ENCODE results near the gene PDE3A.
A peak's percentile ranks its signal among the peaks of the same experiment; 100 is the strongest.
"Not testable (repeated sequence)": the region's sequence is repeated elsewhere in the genome, so short reads cannot be mapped to it uniquely, and the experiment has no call there.

The PDE3A gene

DNA sequence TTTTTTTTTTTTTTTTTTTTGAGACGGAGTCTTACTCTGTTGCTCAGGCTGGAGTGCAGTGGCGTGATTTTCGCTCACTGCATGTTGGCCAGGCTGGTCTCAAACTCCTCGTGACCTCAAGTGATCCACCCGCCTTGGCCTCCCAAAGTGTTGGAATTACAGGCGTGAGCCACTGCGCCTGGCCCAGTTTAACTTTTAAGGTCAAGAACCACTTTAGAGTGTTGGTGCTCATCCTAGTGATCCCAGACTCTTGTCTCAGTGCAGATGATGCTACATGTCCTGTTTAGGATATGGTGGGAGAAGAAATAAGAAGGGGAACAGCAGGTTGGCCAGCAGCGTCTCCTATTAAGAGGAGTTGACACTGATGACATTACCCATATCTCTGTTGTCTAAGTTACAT, 246.7 kb downstream of the PDE3A start:
- not testable (repeated sequence) for DNase-seq (ENCODE audit: low read depth)

DNA sequence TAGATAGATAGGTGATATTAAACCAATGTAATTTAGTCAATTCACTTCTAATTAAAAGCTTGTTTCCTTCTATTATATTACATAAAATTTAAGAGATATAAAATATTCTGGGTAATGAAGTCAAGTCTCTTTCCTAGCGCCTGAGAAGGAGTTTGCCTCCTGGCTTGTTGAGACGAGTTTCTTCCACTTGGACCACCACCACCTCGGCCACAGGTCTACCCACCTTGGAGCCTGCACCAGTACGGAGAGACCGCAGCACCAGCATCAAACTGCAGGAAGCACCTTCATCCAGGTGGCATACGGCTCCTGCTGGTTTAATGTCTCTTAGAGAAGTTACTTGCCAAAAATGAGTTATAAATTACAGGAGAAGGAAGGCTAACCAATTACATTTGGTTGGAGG, 247.8 kb downstream of the PDE3A start:
- no peak for DNase-seq (ENCODE audit: low read depth)

DNA sequence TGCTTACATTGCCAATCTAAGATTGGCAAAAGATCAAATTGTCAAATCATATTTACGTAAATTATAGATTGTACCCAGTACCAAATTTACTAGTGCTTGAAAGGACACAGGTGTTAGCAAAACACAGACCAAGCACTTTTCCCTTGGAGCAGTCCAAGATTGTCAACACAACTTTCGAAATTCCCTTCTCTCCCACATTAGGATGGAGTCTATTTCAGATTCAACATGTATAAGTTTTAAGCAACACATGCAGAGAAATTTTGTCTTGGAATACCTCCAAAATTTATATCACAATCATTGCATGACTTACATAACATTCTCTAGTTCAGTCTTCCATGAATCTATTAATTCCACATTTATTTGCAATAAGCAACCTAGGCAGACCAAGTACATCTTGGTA, 251.9 kb downstream of the PDE3A start:
- no peak for DNase-seq (ENCODE audit: low read depth)

DNA sequence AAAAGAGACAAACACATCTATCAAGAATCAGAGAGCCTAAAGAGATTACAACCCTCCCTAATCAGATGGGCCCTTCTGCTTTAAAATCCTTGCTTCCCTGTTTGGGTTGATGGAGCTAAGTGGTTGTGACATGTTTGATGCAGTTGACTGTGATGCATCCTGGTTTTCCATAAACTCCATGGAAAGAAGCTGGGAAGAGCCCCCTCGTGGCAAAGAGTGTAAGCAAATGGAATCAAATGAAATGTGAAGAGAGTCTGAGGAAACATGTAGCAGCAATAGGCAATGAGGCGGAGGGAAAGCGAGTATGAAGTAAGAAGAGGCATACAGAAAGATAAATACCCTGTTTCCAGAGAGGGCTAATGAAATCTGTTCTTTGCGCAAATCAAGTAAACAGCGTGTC, 256.4 kb downstream of the PDE3A start:
- no peak for DNase-seq (ENCODE audit: low read depth)

DNA sequence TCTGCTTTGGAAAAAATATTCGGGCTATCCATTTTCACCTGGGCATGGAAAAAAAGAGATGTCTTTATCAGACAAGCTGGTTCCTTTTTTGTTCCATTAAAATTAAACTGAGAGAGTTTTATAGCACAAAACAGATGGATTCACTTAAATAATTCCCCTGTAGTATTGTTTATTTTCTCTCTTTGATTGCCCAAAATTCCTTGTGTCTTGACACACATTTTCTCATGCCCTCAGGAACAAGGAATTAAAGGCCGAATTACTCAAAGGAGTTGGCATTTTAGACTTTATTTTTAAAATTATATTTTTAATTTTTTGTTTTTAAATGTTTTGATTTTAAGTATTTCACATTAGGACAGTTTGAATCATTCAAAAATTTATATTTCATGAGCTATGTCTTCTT, 257.2 kb downstream of the PDE3A start:
- no peak for DNase-seq (ENCODE audit: low read depth)

DNA sequence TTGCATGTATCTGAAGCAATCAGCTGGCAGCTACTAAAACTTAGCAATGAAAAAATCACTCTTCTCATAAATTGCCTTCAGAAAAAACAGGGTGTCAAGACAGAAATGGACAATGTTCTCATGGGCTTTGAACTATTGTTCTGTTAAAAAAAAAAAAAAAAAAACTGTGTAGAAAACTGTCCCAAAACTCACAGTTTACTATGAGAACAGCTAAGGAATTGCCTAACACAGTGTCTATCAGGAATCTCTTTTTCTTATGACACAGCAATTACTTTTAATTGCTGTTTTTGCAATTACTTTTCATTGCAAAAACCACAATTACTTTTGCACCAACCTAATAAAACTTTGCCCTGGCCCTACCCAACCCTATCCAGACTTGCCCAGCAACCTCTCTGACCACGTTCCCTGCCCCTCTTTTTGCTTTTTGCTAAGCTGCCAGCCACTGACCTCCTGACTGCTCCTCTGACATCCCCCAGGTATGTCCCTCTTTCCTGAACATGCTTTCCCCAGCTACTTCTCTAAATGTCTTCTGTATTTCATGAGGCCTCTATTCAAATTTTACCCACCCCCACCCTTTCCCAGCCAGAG, 258.8 kb downstream of the PDE3A start:
- DNase-seq (ENCODE audit: low read depth): no peak

DNA sequence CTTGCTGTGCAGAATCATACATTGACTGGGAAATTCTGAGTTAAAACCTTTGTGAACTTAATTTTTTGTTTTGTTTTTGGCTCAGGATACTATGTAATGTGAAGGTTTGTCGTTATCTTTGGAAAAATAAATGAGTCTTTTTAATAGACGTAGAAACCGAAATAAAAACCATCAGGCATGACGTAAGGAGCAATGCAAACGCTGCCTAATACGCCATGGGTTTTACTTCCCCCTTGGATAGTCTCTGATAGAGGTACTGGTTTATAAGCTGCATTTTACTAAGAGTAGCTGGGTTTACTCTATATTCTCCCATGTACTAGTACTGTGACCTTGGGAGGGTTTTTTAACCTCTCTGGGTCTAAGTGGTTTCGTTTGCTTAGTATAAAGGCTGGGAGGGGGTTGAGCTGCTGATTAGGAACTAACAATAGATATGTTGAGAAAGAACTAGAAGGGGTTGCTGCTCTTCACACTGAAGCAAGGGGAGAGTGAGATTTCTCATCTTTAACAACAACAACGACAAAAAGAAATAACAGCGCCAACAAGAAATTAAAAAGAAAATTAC, 260.0 kb downstream of the PDE3A start:
- DNase-seq (ENCODE audit: low read depth): no peak

DNA sequence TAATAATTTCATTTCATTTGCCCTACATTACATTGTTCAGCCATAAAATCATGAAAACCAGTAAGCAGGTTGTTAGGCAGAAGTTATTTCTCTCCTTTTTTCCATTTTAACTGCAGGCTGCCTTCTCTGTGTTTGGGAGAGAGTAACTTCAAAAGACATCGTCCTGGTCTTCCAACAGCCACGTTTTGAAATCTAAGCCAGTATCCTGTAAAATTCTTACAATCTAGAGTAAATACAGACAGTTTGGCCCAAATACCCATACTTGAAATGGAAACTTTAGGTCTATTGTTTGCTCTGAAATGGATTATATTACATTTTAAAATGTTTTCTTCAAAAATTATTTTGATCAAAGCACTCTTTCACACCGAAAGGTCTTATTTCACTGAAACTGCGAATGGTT, 260.7 kb downstream of the PDE3A start:
- no peak for DNase-seq (ENCODE audit: low read depth)

DNA sequence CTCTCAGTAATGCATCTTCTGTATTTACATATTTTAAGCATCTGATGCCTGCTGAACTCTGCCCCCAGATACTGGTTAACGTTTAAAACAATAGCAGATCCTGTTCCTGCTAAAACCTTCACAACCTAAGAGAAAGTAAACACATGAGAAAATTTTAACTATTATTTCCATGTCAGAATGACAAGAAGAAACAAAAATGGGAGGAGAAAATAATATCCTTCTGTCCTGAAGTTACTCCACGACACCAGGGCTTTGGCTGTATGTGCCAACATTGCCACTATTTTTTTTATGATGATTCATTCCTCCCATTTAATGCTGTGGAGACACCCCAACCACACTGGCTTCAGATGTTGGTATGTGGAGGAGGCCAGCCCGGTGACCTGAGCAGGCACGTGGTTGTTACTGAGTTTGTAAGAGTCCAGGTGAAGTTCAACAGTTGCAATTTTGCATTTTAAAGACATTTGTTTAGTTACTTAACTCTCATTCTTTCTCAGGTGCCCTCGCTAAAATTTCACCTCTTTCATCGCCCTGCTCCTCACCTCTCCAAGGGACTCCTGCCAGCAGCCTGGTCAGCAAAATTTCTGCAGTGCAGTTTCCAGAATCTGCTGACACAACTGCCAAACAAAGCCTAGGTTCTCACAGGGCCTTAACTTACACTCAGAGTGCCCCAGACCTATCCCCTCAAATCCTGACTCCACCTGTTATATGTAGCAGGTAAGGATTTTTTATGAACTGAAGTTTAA, 261.2 kb downstream of the PDE3A start:
- no peak for DNase-seq (ENCODE audit: low read depth)

DNA sequence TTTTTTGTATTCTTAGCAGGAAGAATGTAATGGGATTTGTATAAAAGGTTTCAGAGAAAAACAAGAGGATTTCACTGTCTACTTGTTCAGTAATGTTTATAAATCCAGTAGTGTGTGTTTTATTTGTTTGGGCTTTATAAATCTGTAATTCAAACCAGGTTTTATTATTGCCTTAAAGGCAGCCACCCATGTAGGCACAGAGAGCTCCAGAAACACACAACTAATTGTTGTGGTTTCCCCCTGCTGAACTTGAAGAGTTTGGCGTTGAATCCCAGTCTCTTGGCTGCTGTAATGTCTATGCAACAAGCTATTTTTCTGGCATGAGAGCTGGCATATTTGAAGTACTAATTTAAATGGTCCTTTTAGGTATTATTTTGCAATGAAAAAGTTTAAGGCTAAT, 263.4 kb downstream of the PDE3A start:
- no peak for DNase-seq (ENCODE audit: low read depth)

DNA sequence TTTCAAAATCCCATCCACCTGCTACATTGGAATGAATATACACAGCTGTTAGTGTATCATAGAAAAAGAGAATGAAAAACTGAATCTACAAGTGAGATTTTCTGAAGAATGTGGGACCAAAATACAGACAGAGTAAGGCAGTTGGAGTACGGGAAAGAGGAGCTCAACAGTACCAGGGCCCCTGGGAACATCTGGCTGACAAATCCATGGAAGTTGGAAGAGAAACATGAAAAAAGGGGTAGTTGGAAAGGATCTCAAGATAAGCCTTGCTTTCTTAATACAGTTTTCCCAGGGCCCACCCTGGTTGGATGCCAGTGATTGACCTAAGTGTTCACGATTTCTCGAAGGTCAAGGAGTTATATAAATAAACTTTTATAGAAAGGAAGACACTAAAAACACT, 272.8 kb downstream of the PDE3A start:
- no peak for DNase-seq (ENCODE audit: low read depth)

DNA sequence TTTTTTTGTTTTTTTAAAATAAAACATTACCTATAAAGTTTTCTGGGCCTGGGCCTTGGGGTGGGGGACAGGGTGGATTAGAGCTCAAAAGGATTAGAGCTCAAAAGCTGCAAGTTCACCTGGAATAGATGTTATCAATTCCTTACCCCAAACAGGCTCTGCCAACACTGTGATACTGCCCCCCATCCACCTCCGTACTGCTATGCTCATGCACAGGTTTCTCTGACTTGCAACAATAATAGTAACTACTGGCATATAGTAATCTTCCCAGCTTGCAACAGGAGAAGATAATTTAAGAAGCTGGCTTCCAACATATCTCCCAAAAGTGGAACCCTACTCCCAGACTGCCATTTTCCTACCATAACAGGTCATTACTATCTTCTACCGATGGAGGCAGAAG, 275.5 kb downstream of the PDE3A start:
- DNase-seq (ENCODE audit: low read depth): no peak

DNA sequence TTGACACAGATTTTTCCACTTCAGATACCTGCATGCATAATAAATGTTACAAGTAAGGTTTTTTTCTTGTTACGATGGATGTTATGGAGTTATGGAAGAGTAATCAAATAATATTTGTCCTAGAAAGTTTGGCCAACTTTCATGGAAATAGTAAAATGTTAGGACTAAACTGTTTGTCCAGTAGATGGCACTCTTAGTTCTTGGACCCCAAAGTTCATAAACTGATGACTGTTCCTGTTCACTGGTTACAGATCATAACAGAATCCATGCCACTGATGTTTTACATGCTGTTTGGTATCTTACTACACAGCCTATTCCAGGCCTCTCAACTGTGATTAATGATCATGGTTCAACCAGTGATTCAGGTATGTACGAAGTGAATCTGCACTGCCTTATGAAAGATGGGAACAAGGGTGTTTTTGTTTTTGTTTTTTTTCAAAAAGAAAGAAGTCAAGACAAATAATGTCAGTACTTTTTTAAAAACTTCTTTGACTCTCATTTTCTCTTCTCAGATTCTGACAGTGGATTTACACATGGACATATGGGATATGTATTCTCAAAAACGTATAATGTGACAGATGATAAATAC, 278.0 kb downstream of the PDE3A start:
- no peak for DNase-seq (ENCODE audit: low read depth)

DNA sequence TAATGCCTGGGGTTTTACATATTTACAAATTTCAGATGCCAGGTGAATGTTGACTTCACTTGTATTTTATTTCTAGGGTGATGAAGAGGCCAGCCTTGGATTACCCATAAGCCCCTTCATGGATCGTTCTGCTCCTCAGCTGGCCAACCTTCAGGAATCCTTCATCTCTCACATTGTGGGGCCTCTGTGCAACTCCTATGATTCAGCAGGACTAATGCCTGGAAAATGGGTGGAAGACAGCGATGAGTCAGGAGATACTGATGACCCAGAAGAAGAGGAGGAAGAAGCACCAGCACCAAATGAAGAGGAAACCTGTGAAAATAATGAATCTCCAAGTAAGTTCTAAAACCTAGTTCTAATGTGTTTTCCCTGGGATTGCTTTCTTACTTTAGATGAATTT, 285.5 kb downstream of the PDE3A start:
- DNase-seq (ENCODE audit: low read depth): no peak

DNA sequence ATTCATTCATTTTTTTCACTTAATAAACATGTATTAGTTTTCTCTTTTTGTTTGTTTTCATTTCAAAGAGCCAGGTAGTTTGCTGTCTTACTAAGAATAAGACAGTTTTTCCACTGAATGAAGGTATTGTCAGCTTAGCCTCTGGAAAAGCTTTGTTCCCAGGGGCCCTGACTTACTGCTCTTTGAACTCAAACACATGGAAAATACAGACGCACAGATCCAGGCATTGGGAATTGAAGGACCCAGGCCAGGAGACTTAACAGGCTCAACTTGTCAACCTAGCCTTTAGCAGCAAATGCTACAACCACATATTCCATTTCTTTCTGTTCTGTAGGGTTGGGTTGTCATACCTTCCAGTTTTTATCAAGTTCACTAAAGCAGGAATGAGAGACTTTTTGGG, 288.3 kb downstream of the PDE3A start:
- no peak for DNase-seq (ENCODE audit: low read depth)

DNA sequence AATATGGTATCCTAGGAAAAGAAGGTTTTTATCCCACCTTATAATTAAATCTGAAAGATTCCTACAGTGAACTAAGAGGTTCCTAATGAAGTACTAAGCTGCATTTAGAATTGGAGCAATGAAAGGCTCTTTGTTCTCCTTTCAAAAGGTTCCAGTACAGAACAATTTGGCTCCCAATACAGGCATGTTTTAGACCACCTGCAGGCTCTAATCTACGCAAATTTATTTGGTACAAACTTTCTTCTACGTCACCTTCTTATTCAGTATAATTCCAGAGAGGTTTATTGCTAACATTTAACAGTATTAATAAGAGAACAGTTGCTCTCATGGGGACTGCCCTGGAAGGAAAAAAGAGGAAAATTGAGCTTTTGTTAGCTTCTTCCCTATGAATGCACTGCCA, 289.2 kb downstream of the PDE3A start:
- no peak for DNase-seq (ENCODE audit: low read depth)

DNA sequence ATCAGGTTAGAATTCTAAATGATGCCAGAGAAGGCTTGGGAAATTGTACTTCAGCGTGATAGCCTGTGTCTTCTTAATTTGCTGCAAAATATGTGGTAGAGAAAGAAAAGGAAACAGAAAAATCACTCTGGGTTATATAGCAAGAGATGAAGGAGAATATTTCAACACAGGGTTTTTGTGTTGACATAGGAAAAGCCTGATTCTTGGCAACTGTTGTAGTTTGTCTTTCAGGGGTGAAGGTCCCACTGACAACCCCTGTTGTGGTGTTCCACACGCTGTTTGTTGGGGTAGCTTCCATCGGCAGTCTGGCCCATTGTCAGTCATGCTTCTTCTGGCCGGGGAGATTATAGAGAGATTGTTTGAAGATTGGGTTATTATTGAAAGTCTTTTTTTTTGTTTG, 313.0 kb downstream of the PDE3A start:
- DNase-seq (ENCODE audit: low read depth): no peak

DNA sequence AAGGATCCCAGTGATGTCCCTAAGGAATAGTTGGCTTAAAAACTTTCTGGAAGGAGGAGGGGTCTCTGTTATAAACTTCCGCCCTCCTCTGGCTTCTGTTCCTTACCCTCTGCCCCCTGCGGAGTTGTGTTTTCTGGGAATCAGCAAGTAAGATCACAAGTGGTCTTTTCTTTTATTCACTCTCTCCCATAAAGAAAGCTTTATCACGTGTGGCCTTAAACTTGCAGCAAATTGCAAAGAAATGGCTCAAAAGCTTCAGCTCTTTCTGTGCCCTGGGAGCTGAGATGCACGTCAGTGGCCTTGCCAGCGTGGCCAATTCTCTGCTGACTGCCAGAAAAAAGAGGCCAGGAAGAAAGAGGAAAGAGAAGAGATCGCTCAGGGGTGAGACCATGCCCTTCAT, 326.9 kb downstream of the PDE3A start, which contains the start of gene SLCO1C1:
Gene SLCO1C1 (plus strand): TSS at position 101 of the 400 bp plus-strand sequence. CDS start 4,245 bp downstream, outside the sequence.
- DNase-seq (ENCODE audit: low read depth): no peak

DNA sequence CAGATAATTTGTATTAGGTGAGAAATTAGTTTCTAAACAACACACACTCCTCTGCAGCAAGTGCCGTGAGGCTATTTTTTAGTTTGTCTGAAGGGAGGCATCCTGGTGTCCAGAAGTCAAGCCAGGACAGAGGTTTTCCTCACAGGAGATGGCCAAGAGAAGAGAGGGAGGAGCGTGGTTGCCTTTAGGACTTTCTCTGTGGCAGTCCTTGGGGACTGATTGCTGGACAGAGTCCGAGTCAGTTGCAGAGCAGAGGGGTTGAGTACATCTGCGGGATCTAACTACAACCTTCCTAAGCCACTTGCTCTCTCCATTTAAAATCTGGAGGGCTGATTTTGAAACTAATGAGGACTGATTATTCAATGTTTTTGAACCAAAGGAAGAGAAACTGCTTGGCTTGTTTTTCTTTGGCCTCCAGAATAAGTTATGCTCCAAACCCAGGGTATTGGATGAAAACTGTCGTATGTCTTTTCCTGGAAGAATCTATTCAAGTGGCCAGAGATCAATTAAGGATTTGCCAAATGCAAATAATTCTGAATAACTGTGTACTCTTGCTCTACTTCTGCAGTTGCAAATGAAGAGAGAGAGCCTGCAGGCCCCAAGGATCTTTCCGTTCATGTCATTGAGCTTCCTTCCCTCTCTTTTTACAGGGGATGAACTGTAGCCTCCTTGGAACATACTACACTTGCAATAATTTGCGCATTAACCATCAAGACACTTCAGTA, 328.0 kb downstream of the PDE3A start:
- no peak for DNase-seq (ENCODE audit: low read depth)

DNA sequence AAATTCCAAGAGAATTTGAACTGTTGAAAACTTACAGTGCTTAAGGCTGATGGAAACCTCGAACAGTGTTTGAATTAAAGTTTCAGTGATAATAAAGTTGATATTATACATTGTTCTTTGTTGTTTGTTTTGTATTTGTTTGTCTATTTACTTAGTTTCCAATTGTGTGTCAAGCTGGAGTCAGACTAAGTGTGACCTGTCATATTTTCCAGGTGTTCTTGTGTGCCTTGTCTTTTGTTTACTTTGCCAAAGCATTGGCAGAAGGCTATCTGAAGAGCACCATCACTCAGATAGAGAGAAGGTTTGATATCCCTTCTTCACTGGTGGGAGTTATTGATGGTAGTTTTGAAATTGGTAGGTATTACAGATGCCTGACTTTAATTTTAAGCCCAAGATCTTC, 332.8 kb downstream of the PDE3A start:
- DNase-seq (ENCODE audit: low read depth): no peak

DNA sequence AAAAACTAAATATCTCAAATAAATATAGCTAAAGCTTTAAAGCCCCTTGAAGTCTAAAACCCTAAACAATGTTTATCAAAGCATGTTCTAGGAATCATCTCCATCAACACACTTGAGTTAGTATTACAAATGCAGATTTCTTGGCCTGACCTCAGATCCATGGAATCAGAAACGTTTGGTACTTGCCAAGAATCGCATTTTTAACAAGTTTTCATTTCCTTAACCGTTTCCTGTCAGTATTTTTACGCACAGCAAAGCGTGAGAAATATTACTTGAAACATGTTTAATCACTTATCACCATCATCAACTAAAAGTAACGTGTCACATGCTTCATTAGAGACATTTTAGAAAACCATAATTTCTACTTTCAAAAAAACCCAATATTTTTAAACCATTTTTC, 336.5 kb downstream of the PDE3A start:
- no peak for DNase-seq (ENCODE audit: low read depth)

DNA sequence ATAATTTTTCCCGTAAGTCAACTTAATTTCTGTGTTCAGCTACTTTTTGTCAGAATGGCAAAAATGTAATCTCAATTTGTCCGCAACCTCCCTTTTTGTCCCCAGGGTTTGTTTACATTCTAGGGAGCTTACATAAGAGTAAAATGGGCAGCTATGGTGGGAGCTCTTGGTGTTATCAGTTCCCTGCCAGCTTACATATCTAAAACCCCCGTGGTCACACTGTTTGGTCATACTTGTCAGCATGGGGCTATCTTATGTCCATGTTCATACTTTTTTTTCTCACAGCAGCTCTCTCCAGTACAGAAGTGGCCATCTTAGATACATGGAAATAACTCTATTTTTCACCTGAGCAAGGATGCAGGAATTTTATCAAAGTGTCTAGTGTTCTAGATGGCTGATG, 343.5 kb downstream of the PDE3A start:
- peak; percentile 37 for DNase-seq (ENCODE audit: low read depth)

DNA sequence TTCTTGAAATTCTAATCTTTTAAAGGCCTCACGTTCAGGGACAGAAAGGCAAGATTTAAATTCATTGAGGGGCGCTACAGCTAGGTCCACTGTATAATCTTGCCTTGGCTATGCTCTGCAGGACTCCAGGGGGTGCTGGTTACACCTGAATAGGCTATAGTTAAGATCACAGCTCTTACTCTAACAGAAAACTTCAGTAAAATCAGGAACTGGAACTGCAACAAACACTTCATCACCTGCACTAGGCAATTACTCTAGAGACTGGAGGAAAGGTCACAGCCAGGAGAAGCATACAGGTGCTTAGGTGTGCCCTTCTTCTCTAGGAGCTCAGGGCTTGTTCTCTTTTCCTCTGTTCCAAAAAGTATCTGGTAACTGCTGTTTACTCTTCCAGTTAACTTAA, 347.7 kb downstream of the PDE3A start:
- DNase-seq (ENCODE audit: low read depth): no peak
